Upper lobe of left lung (tissue), 4 donors: ENCODE measurements around the gene DNAH1.

Experiments used
- EP300 ChIP-seq, 4 donors: sonication (generic); formaldehyde crosslinking; IDR thresholded peaks; one replicate each; pipeline ENCODE4 v1.5.1; 2017; ENCODE audit warnings: antibody characterized with exemption in 4 of 4, control low read depth in 2 of 4
- POLR2AphosphoS5 ChIP-seq, 2 donors: sonication (generic); formaldehyde crosslinking; IDR thresholded peaks; one replicate each; pipeline ENCODE4 v1.5.1; 2017; ENCODE audit warnings: antibody characterized with exemption in 2 of 2
- TF ChIP-seq, protein P1 (sequence below), 6 experiments: fragments of 450-650 bp in 4 of 6; fragments of 200-600 bp in 2 of 6; sonication (generic) in 2 of 6; IDR thresholded peaks; one replicate each; pipeline ENCODE4 v1.5.1; 2016 to 2019; ENCODE audit warnings: antibody characterized with exemption in 6 of 6

DNA sequence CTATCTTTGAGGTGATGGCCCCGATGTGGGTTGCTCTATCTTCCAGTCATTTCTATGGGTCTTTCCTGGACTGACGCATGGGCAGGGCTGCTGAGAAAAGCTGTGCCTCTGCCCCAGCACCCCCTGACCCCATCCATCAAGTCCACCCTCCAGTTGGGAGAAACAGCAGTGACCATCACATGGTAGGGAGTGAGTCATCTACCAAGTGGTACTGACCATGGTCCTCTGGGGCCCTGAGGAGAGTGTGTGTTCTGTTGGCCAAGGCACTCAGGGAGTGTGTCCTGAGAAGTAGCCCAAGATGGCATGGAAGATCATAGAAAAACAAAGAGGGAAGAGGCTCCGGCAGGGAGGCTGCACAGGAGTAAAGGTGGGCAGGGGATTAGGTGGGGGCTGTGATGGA lies 1.6 kb upstream of the DNAH1 start:
- TF ChIP-seq POLR2AphosphoS5 (IDR thresholded peaks at IDR 0.05) (no peak), EP300 (IDR thresholded peaks at IDR 0.05) (no peak)
- TF ChIP-seq, protein P1, sequence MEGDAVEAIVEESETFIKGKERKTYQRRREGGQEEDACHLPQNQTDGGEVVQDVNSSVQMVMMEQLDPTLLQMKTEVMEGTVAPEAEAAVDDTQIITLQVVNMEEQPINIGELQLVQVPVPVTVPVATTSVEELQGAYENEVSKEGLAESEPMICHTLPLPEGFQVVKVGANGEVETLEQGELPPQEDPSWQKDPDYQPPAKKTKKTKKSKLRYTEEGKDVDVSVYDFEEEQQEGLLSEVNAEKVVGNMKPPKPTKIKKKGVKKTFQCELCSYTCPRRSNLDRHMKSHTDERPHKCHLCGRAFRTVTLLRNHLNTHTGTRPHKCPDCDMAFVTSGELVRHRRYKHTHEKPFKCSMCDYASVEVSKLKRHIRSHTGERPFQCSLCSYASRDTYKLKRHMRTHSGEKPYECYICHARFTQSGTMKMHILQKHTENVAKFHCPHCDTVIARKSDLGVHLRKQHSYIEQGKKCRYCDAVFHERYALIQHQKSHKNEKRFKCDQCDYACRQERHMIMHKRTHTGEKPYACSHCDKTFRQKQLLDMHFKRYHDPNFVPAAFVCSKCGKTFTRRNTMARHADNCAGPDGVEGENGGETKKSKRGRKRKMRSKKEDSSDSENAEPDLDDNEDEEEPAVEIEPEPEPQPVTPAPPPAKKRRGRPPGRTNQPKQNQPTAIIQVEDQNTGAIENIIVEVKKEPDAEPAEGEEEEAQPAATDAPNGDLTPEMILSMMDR (IDR thresholded peaks at IDR 0.05) = no peak
